NCI-H2081 (cell line): ENCODE measurements around the gene NDUFV1.
"Not testable (repeated sequence)": the region's sequence is repeated elsewhere in the genome, so short reads cannot be mapped to it uniquely, and the experiment has no call there.

Experiments
- DNase-seq, 2 experiments: peaks; one replicate each; lab custom pipeline; 2025; lab: John Stamatoyannopoulos, UW

NDUFV1 gene

GRCh38 chr11:67627812-67628624 is 21.3 kb downstream of the NDUFV1 start:
- no peak for DNase-seq

GRCh38 chr11:67628710-67629385 is 22.1 kb downstream of the NDUFV1 start:
- DNase-seq, result no peak

GRCh38 chr11:67629386-67630227 is 22.9 kb downstream of the NDUFV1 start, which contains the start of gene NUDT8:
Gene NUDT8 (minus strand): TSS chr11:67629937. CDS start chr11:67629911, 26 bp downstream.
- peak; percentile 67 to 73 for DNase-seq

- DNase-seq, result peak; percentile 89 to 96
These were observed 23.6 kb downstream of the NDUFV1 start for GRCh38 chr11:67630228-67630942.

GRCh38 chr11:67630943-67631331 is 24.2 kb downstream of the NDUFV1 start:
- no peak for DNase-seq

GRCh38 chr11:67631411-67631810 is 24.7 kb downstream of the NDUFV1 start:
- DNase-seq, result no peak

- no peak for DNase-seq
These were observed 25.1 kb downstream of the NDUFV1 start for GRCh38 chr11:67631853-67632174.

- no peak for DNase-seq
These were observed 25.6 kb downstream of the NDUFV1 start for GRCh38 chr11:67632175-67632981.

- DNase-seq, result no peak
These were observed 26.4 kb downstream of the NDUFV1 start for GRCh38 chr11:67632982-67633755.

GRCh38 chr11:67633758-67634365 is 27.1 kb downstream of the NDUFV1 start:
- no peak for DNase-seq

- DNase-seq, result no peak
These were observed 27.9 kb downstream of the NDUFV1 start for GRCh38 chr11:67634366-67635230.

GRCh38 chr11:67635231-67635521 is 28.4 kb downstream of the NDUFV1 start:
- DNase-seq, result no peak

GRCh38 chr11:67636962-67637361 is 30.2 kb downstream of the NDUFV1 start:
- no peak for DNase-seq

GRCh38 chr11:67637441-67637840 is 30.7 kb downstream of the NDUFV1 start:
- not testable (repeated sequence) for DNase-seq

- DNase-seq, result no peak
These were observed 32.0 kb downstream of the NDUFV1 start for GRCh38 chr11:67638535-67639437.

GRCh38 chr11:67639438-67639859 is 32.7 kb downstream of the NDUFV1 start, which contains the start of gene TBX10:
Gene TBX10 (minus strand): TSS chr11:67639763. CDS start chr11:67639472, 291 bp downstream.
- DNase-seq, result no peak

GRCh38 chr11:67640021-67640757 is 33.5 kb downstream of the NDUFV1 start:
- DNase-seq, result peak; percentile 14 to 24
